ENCODE data around the gene EMC6. TPM values are rescaled to one million over a fixed set of nuclear protein-coding genes. Genes with fewer than 3 reads are reported as not detected.

EMC6 gene
- total and polyA plus RNA-seq, 2 of the 13 experiments (the other 11 are each of a cell fraction or from before 2014, with no cell fraction given), result 45.1 to 47.7 TPM

GRCh38 chr17:3663102-3664011, 5.3 kb upstream of the EMC6 start:
- no TSS peak for BruUV-seq (replicated peaks)
- CTCF ChIA-PET (ENCODE audit: low intra/inter-chr PET ratio, low total read pairs), result no interaction called here
- no peaks in the 10 kb centered on the region for H4K20me1 ChIP-seq (ENCODE audit: insufficient read depth, low read length)
- POLR2A ChIA-PET, result interaction anchor here (1.5 to 1.7 kb wide), 2 partner anchors 15 to 27 kb away, joined by 5 to 7 read pairs; partner anchors contain the start of genes CTNS and SHPK
- no peak overlapping the region for H3K4me3 ChIP-seq (replicated peaks in 1 of 3; ENCODE audit: insufficient read depth in 1 of 3, low read depth in 2 of 3, low read length in 3 of 3)
- no peaks in the 10 kb centered on the region; a peak in 1 of 5 replicates for H3K27me3 ChIP-seq (ENCODE audit: control insufficient read depth in 1 of 2, insufficient read depth in 2 of 2, low read length in 2 of 2)
- FAIRE-seq (no peak), ATAC-seq (no peak), DNase-seq (ENCODE audit: low spot score) (no peak)
- no peak overlapping the region for H2AFZ ChIP-seq (ENCODE audit: low read length)
- no peak for TF ChIP-seq ERF (CRISPR knock-in tag; IDR thresholded peaks at IDR 0.05)
- TF ChIP-seq RBFOX2 (IDR thresholded peaks at IDR 0.05; ENCODE audit: low read depth, low read length), result peak; percentile 55; the same call in 1 of the 2 replicates
- TF ChIP-seq AGO2 (optimal IDR thresholded peaks at IDR 0.05; ENCODE audit: low read depth, low read length), result peak; percentile 81
- no peak for TF ChIP-seq TCF12 (IDR thresholded peaks at IDR 0.05)
- no peak for TF ChIP-seq TCF12 (CRISPR knock-in tag; IDR thresholded peaks at IDR 0.05)
- no peak for TF ChIP-seq IRF2 (CRISPR knock-in tag; IDR thresholded peaks at IDR 0.05)
- no peaks in the 10 kb centered on the region for H3K9me3 ChIP-seq (ENCODE audit: low read length)
- peaks cover 8% of the 10 kb centered on the region for H3K79me2 ChIP-seq (ENCODE audit: insufficient read depth, low read length)
- no peak overlapping the region for H3K9ac ChIP-seq (ENCODE audit: insufficient read depth, low read depth, low read length)
- intact Hi-C loops (cut with micrococcal nuclease; ENCODE audit: unreplicated experiment), result no loop called here
- no peak overlapping the region for H3K27ac ChIP-seq (ENCODE audit: extremely low read length, insufficient read depth, low read length)
- H3K4me1 ChIP-seq (ENCODE audit: insufficient read depth, low read length), result peaks cover 40% of the 10 kb centered on the region
- WGBS (ENCODE audit: low lambda C conversion rate), result 94% methylated on average over 21 of the region's 33 CpGs
- peaks cover 2 to 8% of the 10 kb centered on the region in 2 experiments; a peak in 3 of 5 replicates for H3K36me3 ChIP-seq (replicated peaks in 1 of 2; ENCODE audit: control insufficient read depth in 1 of 2, insufficient read depth in 2 of 2, low read length in 2 of 2)
- in situ Hi-C loops (cut with HindIII; ENCODE audit: extremely low pct_ligation_motif_present, low pct_unique_long_range_greater_than_20kb), result loop anchor here (10.0 kb wide), 1 partner anchor 619 kb away; no protein-coding TSS in a partner anchor
- H3K4me2 ChIP-seq (ENCODE audit: low read depth, low read length), result no peak overlapping the region

- H4K20me1 ChIP-seq (ENCODE audit: insufficient read depth, low read length), result peaks cover 4% of the 10 kb centered on the region; the same call in 1 of the 2 replicates
- ChIA-PET CTCF (ENCODE audit: low intra/inter-chr PET ratio, low total read pairs) (no interaction called here), POLR2A (no interaction called here)
- FAIRE-seq, result no peak
- H3K4me2 ChIP-seq (ENCODE audit: low read depth, low read length), result no peak overlapping the region
- no TSS peak for BruUV-seq (replicated peaks)
- H3K4me1 ChIP-seq (ENCODE audit: insufficient read depth, low read length), result peaks cover 44% of the 10 kb centered on the region
- intact Hi-C loops (cut with micrococcal nuclease; ENCODE audit: unreplicated experiment), result no loop called here
- no peak overlapping the region for H2AFZ ChIP-seq (ENCODE audit: low read length)
- H3K27ac ChIP-seq (ENCODE audit: extremely low read length, insufficient read depth, low read length), result no peak overlapping the region
- no peaks in the 10 kb centered on the region; a peak in 1 of 5 replicates for H3K27me3 ChIP-seq (ENCODE audit: control insufficient read depth in 1 of 2, insufficient read depth in 2 of 2, low read length in 2 of 2)
- H3K9me3 ChIP-seq (ENCODE audit: low read length), result no peaks in the 10 kb centered on the region
- H3K36me3 ChIP-seq (replicated peaks in 1 of 2; ENCODE audit: control insufficient read depth in 1 of 2, insufficient read depth in 2 of 2, low read length in 2 of 2), result peaks cover 2 to 8% of the 10 kb centered on the region in 2 experiments; a peak in 3 of 5 replicates
- H3K79me2 ChIP-seq (ENCODE audit: insufficient read depth, low read length), result peaks cover 24% of the 10 kb centered on the region
- 97% methylated on average over 5 of the region's 5 CpGs for WGBS (ENCODE audit: low lambda C conversion rate)
- DNase-seq (ENCODE audit: low spot score), result no peak
- TF ChIP-seq TCF7 (IDR thresholded peaks at IDR 0.05; ENCODE audit: low read depth), result no peak
- TF ChIP-seq ETV5 (CRISPR knock-in tag; IDR thresholded peaks at IDR 0.05; ENCODE audit: borderline replicate concordance), result no peak
- no peak for TF ChIP-seq IKZF1 (IDR thresholded peaks at IDR 0.05)
- no peak for TF ChIP-seq AGO1 (IDR thresholded peaks at IDR 0.05; ENCODE audit: low read depth, low read length, poor library complexity, severe bottlenecking)
- no peak for TF ChIP-seq AFF4 (CRISPR knock-in tag; IDR thresholded peaks at IDR 0.05)
- TF ChIP-seq CC2D1A (CRISPR knock-in tag; IDR thresholded peaks at IDR 0.05), result no peak
- no peak overlapping the region for H3K4me3 ChIP-seq (replicated peaks in 1 of 3; ENCODE audit: insufficient read depth in 1 of 3, low read depth in 2 of 3, low read length in 3 of 3)
- in situ Hi-C loops (cut with HindIII; ENCODE audit: extremely low pct_ligation_motif_present, low pct_unique_long_range_greater_than_20kb), result loop anchor here (10.0 kb wide), 1 partner anchor 621 kb away; no protein-coding TSS in a partner anchor
- ATAC-seq, result no peak
- no peak overlapping the region for H3K9ac ChIP-seq (ENCODE audit: insufficient read depth, low read depth, low read length)
Observed at GRCh38 chr17:3665834-3666233, 2.8 kb upstream of the EMC6 start.

Measured in HepG2 (cell line).